Measurements from ENCODE around the gene ARHGAP8. TPM values are rescaled to one million over a fixed set of nuclear protein-coding genes. Genes with fewer than 3 reads are reported as not detected.
"Not testable (repeated sequence)": the region's sequence is repeated elsewhere in the genome, so short reads cannot be mapped to it uniquely, and the experiment has no call there.

The ARHGAP8 gene
- total RNA-seq, 1 donor from 2014 or later = 0.49 TPM

GRCh38 chr22:44795701-44796630 lies 43.6 kb downstream of the ARHGAP8 start:
- DNase-seq = no peak
- no peak overlapping the region for H3K27ac Mint-ChIP-seq
- no peaks in the 10 kb centered on the region for H3K9me3 Mint-ChIP-seq
- no peak for ATAC-seq (ENCODE audit: low read depth)
- ChIA-PET CTCF (no interaction called here), POLR2A (no interaction called here)
- intact Hi-C loops (cut with micrococcal nuclease) = no loop called here
- TF ChIP-seq CTCF (IDR thresholded peaks at IDR 0.05) = no peak
- no peak overlapping the region for H3K4me3 Mint-ChIP-seq
- H3K36me3 Mint-ChIP-seq (ENCODE audit: low read depth) = no peaks in the 10 kb centered on the region
- no peaks in the 10 kb centered on the region for H3K27me3 Mint-ChIP-seq
- no peaks in the 10 kb centered on the region for H3K4me1 Mint-ChIP-seq

GRCh38 chr22:44797181-44797725 lies 44.9 kb downstream of the ARHGAP8 start:
- DNase-seq = no peak
- ChIA-PET CTCF (no interaction called here), POLR2A (no interaction called here)
- no peaks in the 10 kb centered on the region for H3K9me3 Mint-ChIP-seq
- H3K27me3 Mint-ChIP-seq = no peaks in the 10 kb centered on the region
- H3K27ac Mint-ChIP-seq = no peak overlapping the region
- no peak overlapping the region for H3K4me3 Mint-ChIP-seq
- intact Hi-C loops (cut with micrococcal nuclease) = no loop called here
- no peaks in the 10 kb centered on the region for H3K4me1 Mint-ChIP-seq
- no peaks in the 10 kb centered on the region for H3K36me3 Mint-ChIP-seq (ENCODE audit: low read depth)
- ATAC-seq (ENCODE audit: low read depth) = no peak
- TF ChIP-seq CTCF (IDR thresholded peaks at IDR 0.05) = no peak

- Mint-ChIP-seq H3K27me3 (no peaks in the 10 kb centered on the region), H3K4me3 (no peak overlapping the region), H3K9me3 (no peaks in the 10 kb centered on the region), H3K4me1 (no peaks in the 10 kb centered on the region), H3K36me3 (ENCODE audit: low read depth) (no peaks in the 10 kb centered on the region), H3K27ac (no peak overlapping the region)
- ATAC-seq (ENCODE audit: low read depth) = no peak
- CTCF ChIA-PET = no interaction called here
- TF ChIP-seq CTCF (IDR thresholded peaks at IDR 0.05) = no peak
- no peak for DNase-seq
- POLR2A ChIA-PET = no interaction called here
- intact Hi-C loops (cut with micrococcal nuclease) = no loop called here
Measured at GRCh38 chr22:44799077-44799945, 46.9 kb downstream of the ARHGAP8 start.

GRCh38 chr22:44799946-44800634 lies 47.7 kb downstream of the ARHGAP8 start:
- H3K4me3 Mint-ChIP-seq; DNase-seq; POLR2A ChIA-PET; intact Hi-C loops (cut with micrococcal nuclease); ATAC-seq (ENCODE audit: low read depth); H3K9me3 Mint-ChIP-seq; H3K36me3 Mint-ChIP-seq (ENCODE audit: low read depth); H3K27me3 Mint-ChIP-seq; H3K27ac Mint-ChIP-seq; H3K4me1 Mint-ChIP-seq; CTCF ChIA-PET: not testable (repeated sequence)

GRCh38 chr22:44801476-44801875 lies 49.1 kb downstream of the ARHGAP8 start:
- POLR2A ChIA-PET = no interaction called here
- intact Hi-C loops (cut with micrococcal nuclease) = no loop called here

More at GRCh38 chr22:44801476-44801875, 49.1 kb downstream of the ARHGAP8 start:
- peaks cover 7% of the 10 kb centered on the region for H3K27me3 Mint-ChIP-seq
- H3K4me1 Mint-ChIP-seq = no peaks in the 10 kb centered on the region
- DNase-seq = no peak
- H3K9me3 Mint-ChIP-seq = no peaks in the 10 kb centered on the region
- ATAC-seq (ENCODE audit: low read depth) = no peak
- CTCF ChIA-PET = no interaction called here
- no peaks in the 10 kb centered on the region for H3K36me3 Mint-ChIP-seq (ENCODE audit: low read depth)
- H3K4me3 Mint-ChIP-seq = no peak overlapping the region
- H3K27ac Mint-ChIP-seq = no peak overlapping the region
- TF ChIP-seq CTCF (IDR thresholded peaks at IDR 0.05) = no peak
